Measurements from ENCODE around the gene SPDL1.
"Not testable (repeated sequence)": the region's sequence is repeated elsewhere in the genome, so short reads cannot be mapped to it uniquely, and the experiment has no call there.

SPDL1 gene

GRCh38 chr5:169576181-169576598, 7.4 kb upstream of the SPDL1 start:
- DNase-seq (ENCODE audit: low spot score), result no peak

- no peak for DNase-seq (ENCODE audit: low spot score)
Measured at GRCh38 chr5:169577951-169578350, 5.6 kb upstream of the SPDL1 start.

- no peak for DNase-seq (ENCODE audit: low spot score)
Measured at GRCh38 chr5:169580964-169581363, 2.6 kb upstream of the SPDL1 start.

- DNase-seq (ENCODE audit: low spot score), result peak; percentile 26
Measured at GRCh38 chr5:169581580-169582227, 1.9 kb upstream of the SPDL1 start.

GRCh38 chr5:169583101-169583423, 511 bp upstream of the SPDL1 start:
- DNase-seq (ENCODE audit: low spot score), result peak; percentile 5

- no peak for DNase-seq (ENCODE audit: low spot score)
Measured at GRCh38 chr5:169584998-169585451, 1.5 kb downstream of the SPDL1 start.

- DNase-seq (ENCODE audit: low spot score), result no peak
Measured at GRCh38 chr5:169590602-169591001, 7.0 kb downstream of the SPDL1 start.

GRCh38 chr5:169591636-169592035, 8.1 kb downstream of the SPDL1 start:
- DNase-seq (ENCODE audit: low spot score), result no peak

- DNase-seq (ENCODE audit: low spot score), result no peak
Measured at GRCh38 chr5:169592937-169593650, 9.5 kb downstream of the SPDL1 start.

- DNase-seq (ENCODE audit: low spot score), result no peak
Measured at GRCh38 chr5:169595172-169595820, 11.7 kb downstream of the SPDL1 start.

- no peak for DNase-seq (ENCODE audit: low spot score)
Measured at GRCh38 chr5:169599451-169599850, 15.9 kb downstream of the SPDL1 start.

GRCh38 chr5:169602535-169602934, 19.0 kb downstream of the SPDL1 start:
- DNase-seq (ENCODE audit: low spot score), result no peak

- DNase-seq (ENCODE audit: low spot score), result no peak
Measured at GRCh38 chr5:169606279-169606678, 22.7 kb downstream of the SPDL1 start.

- no peak for DNase-seq (ENCODE audit: low spot score)
Measured at GRCh38 chr5:169607882-169608281, 24.3 kb downstream of the SPDL1 start.

GRCh38 chr5:169609716-169610115, 26.1 kb downstream of the SPDL1 start:
- DNase-seq (ENCODE audit: low spot score), result no peak

GRCh38 chr5:169610606-169611005, 27.0 kb downstream of the SPDL1 start:
- DNase-seq (ENCODE audit: low spot score), result no peak

GRCh38 chr5:169615561-169615960, 32.0 kb downstream of the SPDL1 start:
- DNase-seq (ENCODE audit: low spot score), result no peak

- DNase-seq (ENCODE audit: low spot score), result not testable (repeated sequence)
Measured at GRCh38 chr5:169624307-169624706, 40.7 kb downstream of the SPDL1 start.

GRCh38 chr5:169626779-169627178, 43.2 kb downstream of the SPDL1 start:
- DNase-seq (ENCODE audit: low spot score), result no peak

- DNase-seq (ENCODE audit: low spot score), result no peak
Measured at GRCh38 chr5:169627551-169627950, 44.0 kb downstream of the SPDL1 start.

GRCh38 chr5:169628892-169629291, 45.3 kb downstream of the SPDL1 start:
- no peak for DNase-seq (ENCODE audit: low spot score)

GRCh38 chr5:169629847-169630548, 46.4 kb downstream of the SPDL1 start:
- no peak for DNase-seq (ENCODE audit: low spot score)

- no peak for DNase-seq (ENCODE audit: low spot score)
Measured at GRCh38 chr5:169631360-169631759, 47.8 kb downstream of the SPDL1 start.
